Epidermal melanocyte (primary cell): ENCODE data around the gene GAB1.

ENCODE experiments used
- DNase-seq: peaks from one replicate; pipeline ENCODE4 v3.0.0; 2011; ENCODE audit warnings: low spot score; ENCODE audit not compliant: insufficient read length

GAB1 gene

DNA sequence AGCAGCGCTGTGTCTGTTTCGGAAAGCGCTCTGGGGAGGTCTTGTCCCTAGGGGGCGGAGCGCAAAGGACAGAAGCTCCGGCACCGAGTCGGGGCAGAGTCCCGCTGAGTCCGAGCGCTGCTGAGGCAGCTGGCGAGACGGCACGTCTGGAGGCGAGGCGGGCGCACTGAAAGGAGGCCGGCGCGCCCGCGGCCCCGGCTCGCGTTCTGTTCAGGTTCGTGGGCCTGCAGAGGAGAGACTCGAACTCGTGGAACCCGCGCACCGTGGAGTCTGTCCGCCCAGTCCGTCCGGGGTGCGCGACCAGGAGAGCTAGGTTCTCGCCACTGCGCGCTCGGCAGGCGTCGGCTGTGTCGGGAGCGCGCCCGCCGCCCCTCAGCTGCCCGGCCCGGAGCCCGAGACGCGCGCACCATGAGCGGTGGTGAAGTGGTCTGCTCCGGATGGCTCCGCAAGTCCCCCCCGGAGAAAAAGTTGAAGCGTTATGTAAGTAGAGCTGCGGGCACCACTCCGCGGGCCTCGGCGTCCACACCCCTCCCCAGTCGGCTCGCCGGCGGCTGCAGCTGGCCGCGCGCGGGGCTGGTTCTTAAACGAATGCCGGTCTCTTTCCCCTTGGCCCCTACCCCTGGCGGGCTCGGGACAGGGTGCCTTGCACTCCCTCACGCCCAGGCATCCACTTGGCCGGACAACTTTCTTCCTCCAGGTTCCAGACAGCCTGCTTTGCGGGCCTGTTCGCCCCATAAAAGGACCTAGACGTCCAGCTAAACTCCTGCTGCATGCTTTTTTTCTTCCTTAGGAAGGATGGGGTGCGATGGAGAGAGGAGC is at the start of gene GAB1:
GAB1 (plus strand) TSS at position 96 of the 819 bp plus-strand sequence; CDS start at position 409, 313 bp downstream.
- DNase-seq, result no peak

DNA sequence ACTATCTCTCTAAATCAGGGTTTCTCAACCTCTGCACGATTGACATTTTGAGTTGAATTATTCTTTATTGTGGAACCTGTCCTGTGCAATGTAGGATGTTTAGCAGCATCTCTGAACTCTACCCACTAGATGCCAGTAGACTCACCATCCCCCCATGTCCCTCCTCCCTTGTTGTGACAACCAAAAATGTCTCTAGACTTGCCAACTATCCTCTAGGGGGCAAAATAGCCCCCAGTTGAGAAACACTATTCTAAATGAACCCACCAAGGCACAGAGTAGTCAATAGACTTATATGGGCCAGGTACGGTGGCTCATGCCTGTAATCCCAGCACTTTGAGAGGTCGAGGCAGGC is 49.1 kb upstream of the GAB1 start:
- DNase-seq, result no peak

DNA sequence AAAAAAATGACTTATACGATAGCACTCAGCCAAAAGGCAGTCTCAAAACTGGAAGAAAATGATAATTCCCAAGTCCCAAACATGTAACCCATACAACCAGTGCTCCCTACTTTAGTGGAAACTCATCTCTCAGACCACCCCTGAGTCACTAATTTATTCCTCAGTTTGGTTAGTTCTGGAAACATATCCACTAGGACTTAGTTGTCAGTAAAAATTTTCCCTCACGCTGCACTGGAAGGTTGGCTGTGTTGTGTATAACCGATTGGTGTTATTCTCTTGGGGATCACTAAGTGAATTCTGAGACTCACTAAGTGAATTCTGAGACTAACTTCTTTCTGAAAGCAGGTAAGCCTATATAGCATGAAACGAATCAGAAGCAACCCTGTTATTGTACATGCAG is 48.5 kb upstream of the GAB1 start:
- DNase-seq, result no peak

DNA sequence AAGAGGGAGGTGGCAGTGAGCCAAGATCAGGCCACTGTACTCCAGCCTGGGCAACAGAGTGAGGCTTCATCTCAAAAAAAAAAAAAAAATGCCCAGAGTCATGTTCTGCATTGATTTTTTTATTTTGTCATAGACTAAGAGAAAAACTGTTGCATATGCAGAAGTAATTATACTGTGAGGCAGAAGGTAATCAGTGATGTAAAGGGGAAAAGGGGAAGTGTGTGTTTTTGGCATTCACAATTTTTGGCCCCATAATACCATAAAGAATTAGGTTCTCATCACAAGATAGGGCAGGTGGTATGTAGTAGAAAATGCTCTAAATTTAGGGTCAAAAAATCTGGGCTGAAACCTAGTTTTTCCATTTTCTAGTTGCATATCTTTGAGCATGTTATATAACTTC is 47.3 kb upstream of the GAB1 start:
- no peak for DNase-seq

DNA sequence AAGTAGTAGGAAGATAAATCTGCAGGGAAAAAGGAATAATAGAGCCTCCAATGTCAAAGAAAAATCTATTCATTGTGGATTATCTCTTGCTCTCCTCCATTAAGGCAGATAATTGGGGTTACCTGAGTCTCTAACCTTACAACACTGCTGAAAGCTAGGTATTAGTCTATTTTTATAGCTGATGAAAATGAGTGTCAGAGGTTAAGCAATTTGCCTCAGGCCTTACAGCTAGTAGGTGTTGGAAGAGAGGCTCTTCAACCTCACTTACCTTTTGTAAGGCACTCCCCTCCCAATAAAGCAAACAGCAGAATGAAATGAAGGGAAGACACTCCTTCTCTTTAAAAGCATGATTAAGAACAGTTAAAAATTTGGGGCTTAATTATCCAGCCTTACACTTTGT is 45.4 kb upstream of the GAB1 start:
- DNase-seq, result no peak

DNA sequence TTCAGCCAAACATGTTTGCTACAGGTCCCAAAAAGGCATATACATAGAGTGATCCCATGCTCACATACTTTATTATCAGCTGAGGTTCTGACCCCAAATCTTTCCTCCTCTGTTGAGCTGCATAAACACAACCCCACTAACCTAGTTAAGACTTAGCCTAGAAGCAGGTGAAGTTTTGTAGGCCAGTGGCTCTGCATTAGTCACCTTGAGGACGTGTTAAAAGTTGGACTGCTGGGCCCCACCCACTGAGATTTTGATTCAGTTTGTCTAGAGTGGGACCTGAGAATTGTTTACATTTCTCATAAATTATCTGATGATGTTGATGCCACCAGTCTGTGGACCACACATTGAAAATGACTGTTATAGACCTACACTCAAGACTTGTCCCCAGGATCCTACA is 43.8 kb upstream of the GAB1 start:
- DNase-seq, result no peak

DNA sequence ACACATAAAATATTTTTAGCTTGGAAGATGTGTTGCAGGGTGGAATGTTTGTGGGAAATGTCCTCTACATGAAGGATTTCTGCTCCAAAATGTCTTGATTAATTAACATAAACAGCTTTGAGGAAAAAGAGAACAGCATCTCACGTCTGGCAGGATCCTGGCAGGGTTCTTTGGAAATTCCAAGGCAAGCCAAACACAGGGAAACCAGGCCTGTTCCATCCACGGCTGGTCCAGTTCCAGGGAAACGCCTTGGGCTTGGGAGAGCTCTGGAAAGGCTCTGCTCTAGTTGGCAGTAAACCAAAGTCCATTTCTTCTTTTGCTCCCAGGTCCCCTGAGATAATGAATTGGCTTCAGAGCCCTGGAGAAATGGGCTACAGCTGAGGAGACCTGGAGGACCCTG is 42.4 kb upstream of the GAB1 start:
- DNase-seq, result no peak

DNA sequence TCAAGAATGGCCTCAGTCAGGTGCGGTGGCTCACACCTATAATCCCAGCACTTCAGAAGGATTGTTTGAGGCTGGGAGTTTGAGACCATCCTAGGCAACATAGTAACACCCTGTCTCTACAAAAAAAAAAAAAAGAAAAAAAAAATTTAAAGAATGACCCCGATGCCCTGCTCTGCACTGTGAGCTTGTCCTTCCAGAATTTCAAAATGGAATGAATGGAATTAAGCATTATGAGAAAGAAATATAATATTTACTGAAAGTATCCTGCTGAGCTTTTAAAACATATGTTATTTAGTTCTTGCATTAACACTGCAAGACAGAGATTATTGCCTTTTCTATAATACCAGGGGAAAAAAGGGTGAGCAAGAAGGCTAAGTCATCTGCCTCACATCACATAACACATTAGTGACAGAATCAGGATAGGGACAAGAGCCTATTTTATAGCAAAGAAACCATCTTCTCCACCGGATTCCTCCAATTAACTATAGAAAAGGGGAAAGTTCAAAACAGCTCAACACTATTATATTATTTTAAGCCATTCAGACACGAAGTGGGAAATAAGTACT is 41.9 kb upstream of the GAB1 start:
- DNase-seq, result no peak

DNA sequence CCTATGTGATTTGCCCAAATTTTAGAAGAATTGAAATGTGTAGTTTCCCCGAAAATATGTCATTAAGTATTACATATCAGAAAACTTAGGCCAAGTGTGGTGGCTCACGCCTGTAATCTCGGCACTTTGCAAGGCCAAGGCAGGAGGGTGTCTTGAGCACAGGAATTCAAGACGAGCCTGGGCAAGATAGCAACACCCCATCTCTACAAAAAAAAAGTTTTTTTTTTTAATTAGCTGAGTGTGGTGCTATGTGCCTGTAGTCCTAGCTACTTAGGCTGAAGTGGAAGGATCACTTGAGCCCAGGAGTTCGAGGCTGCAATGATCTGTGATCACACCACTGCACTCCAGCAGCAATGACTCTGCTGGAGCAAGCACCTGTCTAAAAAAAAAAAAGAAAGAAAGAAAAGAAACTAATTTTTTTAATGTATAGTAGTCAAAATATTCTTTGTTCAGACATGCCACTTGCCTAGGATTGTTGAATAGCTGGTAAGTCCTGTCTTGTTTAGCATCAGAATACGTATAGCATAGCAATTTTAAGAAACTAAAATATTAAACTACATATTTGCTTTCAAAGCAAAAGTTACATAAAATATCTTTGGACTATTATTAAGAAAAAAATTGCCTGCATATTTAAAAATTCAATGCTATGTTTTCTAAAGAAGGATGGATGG is 40.1 kb upstream of the GAB1 start:
- no peak for DNase-seq

DNA sequence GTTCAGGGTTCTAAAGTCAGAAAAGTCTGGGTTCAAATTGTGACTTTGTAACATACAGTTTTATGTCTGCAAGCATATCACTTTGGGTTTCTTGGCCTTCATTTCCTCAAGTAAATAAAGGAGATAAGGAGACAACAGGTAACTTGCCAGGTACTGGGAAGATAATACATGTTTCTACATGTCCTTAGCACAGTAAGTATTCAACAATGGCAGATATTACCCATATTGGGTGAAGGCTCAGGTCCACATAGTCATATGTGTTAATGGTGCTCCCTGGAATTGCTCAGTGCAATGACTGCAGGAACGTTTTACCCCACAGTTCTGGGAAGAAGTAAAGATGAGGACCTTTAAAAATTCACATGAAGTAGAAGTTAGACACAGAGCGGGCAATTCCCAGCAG is 35.8 kb upstream of the GAB1 start:
- no peak for DNase-seq

DNA sequence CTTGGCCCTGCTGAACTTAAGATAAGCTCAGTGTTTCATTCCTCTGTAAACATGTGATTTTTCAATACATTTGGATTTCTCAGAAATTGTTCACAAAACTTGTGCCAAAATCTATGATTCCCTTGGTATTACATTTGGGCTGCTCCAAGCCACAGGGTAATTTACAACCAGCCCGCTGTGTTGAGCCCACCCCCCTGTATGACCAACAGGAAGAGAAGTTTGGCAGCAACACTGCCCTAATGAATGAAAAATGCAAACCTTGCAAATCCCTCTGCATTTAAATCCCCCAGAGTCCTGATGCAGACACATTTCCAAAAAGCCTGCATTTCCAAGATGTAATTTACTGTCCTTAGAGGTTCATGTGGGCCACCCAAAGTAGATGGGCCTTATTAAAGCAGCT is 34.1 kb upstream of the GAB1 start:
- DNase-seq, result no peak

DNA sequence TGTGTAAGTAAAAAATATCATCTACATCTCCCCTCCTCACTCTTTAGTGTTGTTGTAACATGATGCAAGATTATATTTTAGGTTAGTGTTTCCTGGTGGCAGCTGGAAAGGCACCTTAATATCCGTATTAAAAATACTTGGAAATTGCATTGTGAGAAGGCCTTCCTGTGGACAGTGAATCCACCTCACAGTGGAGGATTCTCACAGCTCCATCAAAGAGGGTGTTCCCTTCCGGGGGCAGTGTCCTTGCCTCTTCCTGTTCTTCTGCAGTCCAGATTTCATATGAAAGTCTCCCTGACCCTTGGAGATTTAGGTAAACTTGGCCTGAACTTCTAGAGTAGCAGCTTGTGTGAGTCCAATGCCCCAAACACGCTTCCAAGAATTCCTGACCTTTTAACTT is 29.9 kb upstream of the GAB1 start:
- DNase-seq, result no peak

DNA sequence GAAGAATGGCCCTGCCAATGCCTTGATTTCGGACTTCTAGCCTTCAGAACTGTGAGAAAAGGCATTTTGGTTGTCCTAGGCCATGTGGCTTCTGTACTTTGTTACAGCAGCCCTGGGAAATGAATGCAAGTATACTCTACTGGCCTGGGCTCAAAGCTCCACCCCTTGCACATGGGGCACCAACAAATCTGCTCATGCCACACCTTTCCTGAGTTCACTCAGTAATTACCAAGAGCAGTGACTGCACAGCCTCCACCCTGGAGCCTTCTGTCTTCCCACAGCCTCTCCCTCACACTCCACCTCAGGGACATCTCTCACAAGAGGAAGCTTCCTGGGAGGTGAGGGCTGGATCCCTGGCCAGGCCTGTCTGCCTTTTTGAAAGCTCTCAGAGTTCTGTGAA is 29.1 kb upstream of the GAB1 start:
- no peak for DNase-seq

DNA sequence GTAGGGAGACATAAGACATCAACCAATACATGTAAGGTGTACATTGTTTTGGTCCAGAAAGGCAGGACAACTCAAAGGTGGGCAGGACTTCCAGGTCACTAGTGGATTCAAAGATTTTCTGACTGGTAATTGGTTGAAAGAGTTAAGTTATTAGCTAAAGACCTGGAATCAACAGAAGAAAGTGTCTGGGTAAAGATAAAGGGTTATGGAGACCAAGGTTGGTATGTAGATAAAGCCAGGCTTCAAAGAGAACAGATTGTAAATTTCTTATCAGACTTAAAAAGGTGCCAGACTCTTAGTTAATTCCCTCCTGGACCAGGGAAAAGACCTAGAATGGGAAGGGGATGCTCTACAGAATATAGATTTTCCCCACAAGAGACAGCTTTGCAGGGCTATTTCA is 28.3 kb upstream of the GAB1 start:
- DNase-seq, result no peak

DNA sequence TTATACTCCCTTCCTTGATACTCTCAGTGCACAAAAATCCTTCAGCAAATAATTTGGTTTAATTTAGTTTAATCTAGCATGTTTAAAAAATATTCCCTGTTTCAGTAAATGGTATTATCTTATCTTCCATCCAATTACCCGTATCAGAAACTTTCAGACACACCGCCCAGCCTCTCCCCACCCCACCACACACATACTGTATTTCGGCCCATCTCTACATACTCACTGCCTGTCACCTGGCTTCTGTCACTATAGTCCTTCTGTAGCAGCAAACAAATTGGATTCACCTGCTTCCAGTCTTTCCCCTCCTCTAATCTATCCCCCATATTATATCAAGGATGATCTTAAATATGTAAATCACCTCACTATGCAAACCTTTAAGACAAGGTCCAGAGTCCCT is 24.8 kb upstream of the GAB1 start:
- no peak for DNase-seq

DNA sequence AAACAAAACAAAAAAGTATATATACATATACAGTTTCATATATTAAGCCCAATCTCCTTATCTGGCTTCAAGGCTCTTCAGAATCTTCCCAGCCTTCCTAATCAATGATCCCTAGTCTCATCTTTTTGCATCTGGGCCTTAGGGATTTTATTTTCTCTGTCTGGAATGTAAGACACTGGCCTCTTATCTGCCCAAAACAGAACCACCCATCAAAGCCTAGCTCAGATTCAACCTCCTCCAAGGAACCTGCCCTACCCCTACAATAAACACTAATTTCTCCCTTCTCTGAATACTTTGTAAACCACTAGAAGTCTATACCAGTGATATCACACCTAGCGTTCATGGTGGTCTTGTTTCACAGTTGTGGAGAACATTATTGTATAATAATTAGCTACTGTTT is 23.2 kb upstream of the GAB1 start:
- DNase-seq, result no peak

DNA sequence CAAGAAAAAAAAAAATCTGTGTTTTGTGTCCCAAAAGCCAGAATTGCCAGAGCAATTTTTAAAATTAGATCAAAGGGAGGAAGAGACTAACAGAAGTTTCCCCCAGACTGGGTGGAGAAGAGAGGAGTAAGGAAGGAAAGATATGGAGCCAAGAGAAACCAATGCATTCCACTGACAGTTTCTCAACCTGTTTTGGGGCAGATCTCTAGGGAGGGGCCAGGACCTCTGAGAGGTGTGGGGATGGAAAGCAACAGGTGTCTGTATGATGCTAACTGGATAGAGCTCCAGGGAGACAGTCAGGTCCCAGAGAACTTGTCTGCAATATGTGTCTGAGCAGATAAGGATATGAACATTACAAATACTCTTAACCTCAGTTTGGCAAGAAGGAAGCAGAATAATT is 22.7 kb upstream of the GAB1 start:
- no peak for DNase-seq

DNA sequence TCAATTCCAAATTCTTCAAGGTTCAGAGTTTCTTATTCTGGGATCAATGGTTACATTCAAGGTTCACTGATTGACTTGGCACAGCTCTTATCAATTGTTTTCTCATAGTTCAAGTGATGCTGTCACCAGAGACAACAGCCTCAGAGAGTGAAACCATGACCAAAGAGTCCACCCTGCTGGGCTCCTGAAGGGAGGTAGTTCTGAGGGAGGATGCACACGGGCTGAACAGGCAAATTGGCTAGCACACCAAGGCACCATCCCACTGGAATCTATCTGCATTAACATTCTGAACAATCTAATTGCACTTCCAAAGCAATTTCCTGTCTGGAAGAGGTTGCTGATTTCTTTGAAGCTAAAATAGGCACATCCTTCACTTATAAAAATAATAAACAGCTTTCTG is 16.6 kb upstream of the GAB1 start:
- no peak for DNase-seq

DNA sequence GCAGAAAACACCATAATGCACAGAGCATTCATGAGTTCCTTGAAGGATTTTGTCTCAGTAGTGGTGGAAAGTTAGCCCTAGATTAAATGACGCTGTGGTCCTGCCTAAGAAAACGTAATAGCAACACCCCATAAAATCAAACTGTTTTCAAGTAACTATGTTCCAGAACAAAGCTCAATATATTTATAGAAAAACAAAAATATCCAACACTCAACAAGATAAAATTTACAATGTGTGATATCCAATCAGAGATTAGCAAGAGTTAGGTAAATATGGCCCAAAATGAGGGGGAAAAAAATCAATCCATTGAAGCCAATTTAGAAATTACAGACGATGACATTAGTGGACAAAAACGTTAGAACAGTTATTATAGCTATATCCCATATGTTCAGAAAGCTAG is 9.9 kb upstream of the GAB1 start:
- DNase-seq, result no peak

DNA sequence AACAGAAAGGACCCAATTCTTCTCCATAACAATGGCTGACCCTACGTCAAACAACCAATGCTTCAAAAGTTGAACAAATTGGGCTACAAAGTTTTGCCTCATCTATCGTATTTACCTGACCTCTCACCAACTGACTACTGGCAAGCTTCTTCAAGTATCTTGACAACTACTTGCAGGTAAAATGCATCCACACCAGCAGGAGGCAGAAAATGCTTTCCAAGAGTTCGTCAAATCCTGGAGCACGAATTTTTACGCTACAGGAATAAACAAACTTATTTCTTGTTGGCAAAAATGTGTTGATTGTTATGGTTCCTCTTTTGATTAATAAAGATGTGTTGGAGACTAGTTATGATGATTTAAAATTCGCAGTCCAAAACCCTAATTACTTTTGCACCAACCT is 6.7 kb upstream of the GAB1 start:
- no peak for DNase-seq

DNA sequence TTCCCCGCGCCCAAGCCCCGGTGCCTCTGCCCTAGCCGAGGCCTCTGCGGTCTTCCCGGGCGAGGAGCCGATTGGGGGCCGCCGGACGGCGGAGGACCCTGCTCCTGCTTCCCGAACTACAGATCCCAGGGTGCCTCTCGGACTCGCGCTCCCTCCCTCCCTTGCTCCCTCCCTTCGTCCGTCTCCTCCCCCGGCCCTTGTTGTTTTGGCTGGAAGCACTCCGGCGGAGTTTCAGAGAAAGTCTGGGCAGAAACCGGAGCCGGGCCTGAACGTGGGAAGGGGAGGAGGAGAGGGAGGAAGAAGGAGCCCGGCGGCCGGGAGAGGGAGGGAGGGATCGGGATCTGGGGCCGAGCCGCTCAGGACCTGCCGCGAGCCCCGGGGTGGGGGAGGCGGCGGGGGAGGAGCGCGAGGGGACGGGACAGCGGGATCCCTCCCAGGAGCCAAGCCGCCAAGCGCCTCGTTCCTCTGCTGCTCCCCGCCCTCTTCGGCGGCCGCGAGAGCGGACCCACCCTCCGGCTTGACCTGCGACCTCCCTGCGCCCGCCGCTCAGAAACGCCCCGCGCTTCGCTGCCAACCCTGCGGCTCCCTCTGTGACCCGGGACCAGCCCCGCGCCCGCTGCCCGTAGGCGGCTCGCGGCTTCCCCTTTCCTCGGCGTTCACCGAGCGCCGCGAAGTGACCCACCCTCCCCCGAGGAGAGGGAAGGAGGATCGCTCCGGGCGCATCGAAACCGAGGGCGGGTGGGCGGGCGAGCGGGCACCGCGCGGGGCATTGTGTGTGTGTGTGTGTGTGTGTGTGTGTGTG is 496 bp upstream of the GAB1 start:
- peak; percentile 45 for DNase-seq

DNA sequence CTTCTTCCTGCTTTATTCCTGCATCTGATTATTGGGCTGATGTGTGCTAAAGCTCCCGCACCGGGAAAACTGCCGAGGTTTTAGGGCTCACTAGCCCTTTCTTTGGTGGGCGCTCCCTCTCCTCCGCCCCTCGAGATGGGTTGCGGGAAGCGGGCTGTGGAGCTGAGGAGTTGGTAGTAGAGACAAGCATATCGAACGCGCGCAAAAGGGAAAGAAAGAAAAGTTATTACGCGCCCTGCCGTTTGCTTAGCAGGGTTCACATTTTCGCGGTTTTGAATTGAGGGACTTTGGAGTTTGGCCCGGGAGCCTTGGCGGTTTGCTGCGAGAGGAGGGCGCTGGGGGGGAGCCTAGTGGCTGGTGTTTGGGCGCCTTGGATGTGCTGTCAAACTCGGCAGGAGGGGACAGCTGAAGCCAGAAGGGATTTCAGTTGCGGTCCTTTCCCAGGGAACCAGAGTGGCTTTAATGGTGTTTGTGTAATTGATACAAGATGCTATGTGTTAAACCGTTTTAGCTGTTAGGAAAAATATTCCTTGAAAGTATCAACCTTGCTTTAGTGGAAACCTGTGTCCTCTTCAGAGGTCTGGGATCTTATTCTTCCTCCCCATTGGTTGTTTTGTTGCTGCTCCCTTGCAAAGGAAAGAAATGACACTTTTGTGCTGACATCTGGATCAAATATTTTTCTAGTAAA is 1.1 kb downstream of the GAB1 start:
- DNase-seq, result no peak
